ENCODE results near the gene VIPR2. TPM values are rescaled to one million over a fixed set of nuclear protein-coding genes. Genes with fewer than 3 reads are reported as not detected.

Gene VIPR2
- total RNA-seq, 3 donors from 2014 or later, result 0.48 to 14.0 (median 4.6) TPM

- peaks cover 0 to 5% of the 10 kb centered on the region in 2 donors for H3K4me1 ChIP-seq
- intact Hi-C loops (cut with DNase I; ENCODE audit: low total_unique reads), result no loop called here
- no peak overlapping the region for H3K4me3 ChIP-seq
Observed at GRCh38 chr7:159094919-159095915, 49.5 kb downstream of the VIPR2 start.

GRCh38 chr7:159094023-159094740, 50.5 kb downstream of the VIPR2 start:
- Histone ChIP-seq H3K27me3 (no peaks in the 10 kb centered on the region), H3K4me3 (no peak overlapping the region), H3K4me1 (peaks cover 0 to 5% of the 10 kb centered on the region in 2 donors), H3K36me3 (no peaks in the 10 kb centered on the region), H3K9me3 (no peaks in the 10 kb centered on the region), H3K27ac (no peak overlapping the region)
- no peak for TF ChIP-seq POLR2AphosphoS5 (IDR thresholded peaks at IDR 0.05)
- TF ChIP-seq POLR2A (IDR thresholded peaks at IDR 0.05), result no peak
- TF ChIP-seq CTCF (IDR thresholded peaks at IDR 0.05), result no peak
- peak in 1 of 2 donors; percentile 38 for DNase-seq (ENCODE audit: low spot score in 2 of 2)
- intact Hi-C loops (cut with DNase I; ENCODE audit: low total_unique reads), result no loop called here

More at GRCh38 chr7:159094919-159095915, 49.5 kb downstream of the VIPR2 start:
- peak in 1 of 2 donors; percentile 36 for DNase-seq (ENCODE audit: low spot score in 2 of 2)
- Histone ChIP-seq H3K27me3 (no peaks in the 10 kb centered on the region), H3K9me3 (no peaks in the 10 kb centered on the region), H3K27ac (no peak overlapping the region), H3K36me3 (no peaks in the 10 kb centered on the region)
- no peak for TF ChIP-seq POLR2A (IDR thresholded peaks at IDR 0.05)
- no peak for TF ChIP-seq POLR2AphosphoS5 (IDR thresholded peaks at IDR 0.05)
- TF ChIP-seq CTCF (IDR thresholded peaks at IDR 0.05), result no peak

GRCh38 chr7:159093351-159093971, 51.2 kb downstream of the VIPR2 start:
- no peak overlapping the region for H3K27ac ChIP-seq

GRCh38 chr7:159092701-159093121, 52.0 kb downstream of the VIPR2 start:
- Histone ChIP-seq H3K36me3 (no peaks in the 10 kb centered on the region), H3K9me3 (no peaks in the 10 kb centered on the region), H3K27me3 (no peaks in the 10 kb centered on the region), H3K4me1 (no peaks in the 10 kb centered on the region), H3K4me3 (no peak overlapping the region), H3K27ac (peak overlapping the region in 1 of 2 donors; percentile 25)
- intact Hi-C loops (cut with DNase I; ENCODE audit: low total_unique reads), result no loop called here
- DNase-seq (ENCODE audit: low spot score in 2 of 2), result peak in 1 of 2 donors; percentile 34
- TF ChIP-seq CTCF (IDR thresholded peaks at IDR 0.05) (no peak), POLR2AphosphoS5 (IDR thresholded peaks at IDR 0.05) (no peak), POLR2A (IDR thresholded peaks at IDR 0.05) (no peak)

More at GRCh38 chr7:159093351-159093971, 51.2 kb downstream of the VIPR2 start:
- peaks cover 0 to 1% of the 10 kb centered on the region in 2 donors for H3K4me1 ChIP-seq
- intact Hi-C loops (cut with DNase I; ENCODE audit: low total_unique reads), result no loop called here
- DNase-seq (ENCODE audit: low spot score in 2 of 2), result peak in 1 of 2 donors; percentile 40
- H3K9me3 ChIP-seq, result no peaks in the 10 kb centered on the region
- no peak overlapping the region for H3K4me3 ChIP-seq
- no peaks in the 10 kb centered on the region for H3K36me3 ChIP-seq
- TF ChIP-seq POLR2A (IDR thresholded peaks at IDR 0.05) (no peak), POLR2AphosphoS5 (IDR thresholded peaks at IDR 0.05) (no peak), CTCF (IDR thresholded peaks at IDR 0.05) (no peak)
- no peaks in the 10 kb centered on the region for H3K27me3 ChIP-seq
